Ishikawa (cell line): ENCODE measurements around the gene GRID2.

Experiments
- CEBPB ChIP-seq: IDR thresholded peaks from 2 replicates; pipeline ENCODE4 v1.6.1; 2012
- CREB1 ChIP-seq: IDR thresholded peaks from 2 replicates; pipeline ENCODE4 v1.6.1; 2012; ENCODE audit warnings: low read depth
- EGR1 ChIP-seq: IDR thresholded peaks from 2 replicates; pipeline ENCODE4 v1.6.1; 2012
- EP300 ChIP-seq: IDR thresholded peaks from 2 replicates; pipeline ENCODE4 v1.6.1; 2012; ENCODE audit warnings: borderline replicate concordance
- FOXM1 ChIP-seq: IDR thresholded peaks from 2 replicates; pipeline ENCODE4 v1.6.1; 2012; ENCODE audit warnings: low read depth, borderline replicate concordance
- MAX ChIP-seq: IDR thresholded peaks from 2 replicates; pipeline ENCODE4 v1.6.1; 2012
- NFIC ChIP-seq: IDR thresholded peaks from 2 replicates; pipeline ENCODE4 v1.6.1; 2012
- RAD21 ChIP-seq: IDR thresholded peaks from 2 replicates; pipeline ENCODE4 v1.6.1; 2012; ENCODE audit warnings: low read depth
- TAF1 ChIP-seq: IDR thresholded peaks from 2 replicates; pipeline ENCODE4 v1.6.1; 2012; ENCODE audit warnings: low read depth, mild to moderate bottlenecking
- TCF12 ChIP-seq: IDR thresholded peaks from 2 replicates; pipeline ENCODE4 v1.6.1; 2012; ENCODE audit warnings: low read depth
- TEAD4 ChIP-seq: IDR thresholded peaks from 2 replicates; pipeline ENCODE4 v1.6.1; 2012
- USF1 ChIP-seq: IDR thresholded peaks from 2 replicates; pipeline ENCODE4 v1.6.1; 2012
- YY1 ChIP-seq: IDR thresholded peaks from 2 replicates; pipeline ENCODE4 v1.6.1; 2012; ENCODE audit warnings: low read depth
- ZBTB7A ChIP-seq: IDR thresholded peaks from 2 replicates; pipeline ENCODE4 v1.6.1; 2012; ENCODE audit warnings: low read depth
- TF ChIP-seq, protein P1 (sequence below): IDR thresholded peaks from 2 replicates; pipeline ENCODE4 v1.6.1; 2012; ENCODE audit warnings: low read depth, mild to moderate bottlenecking

GRID2 gene

GRCh38 chr4:93515208-93515607, 1211.4 kb downstream of the GRID2 start:
- TF ChIP-seq, protein P1, sequence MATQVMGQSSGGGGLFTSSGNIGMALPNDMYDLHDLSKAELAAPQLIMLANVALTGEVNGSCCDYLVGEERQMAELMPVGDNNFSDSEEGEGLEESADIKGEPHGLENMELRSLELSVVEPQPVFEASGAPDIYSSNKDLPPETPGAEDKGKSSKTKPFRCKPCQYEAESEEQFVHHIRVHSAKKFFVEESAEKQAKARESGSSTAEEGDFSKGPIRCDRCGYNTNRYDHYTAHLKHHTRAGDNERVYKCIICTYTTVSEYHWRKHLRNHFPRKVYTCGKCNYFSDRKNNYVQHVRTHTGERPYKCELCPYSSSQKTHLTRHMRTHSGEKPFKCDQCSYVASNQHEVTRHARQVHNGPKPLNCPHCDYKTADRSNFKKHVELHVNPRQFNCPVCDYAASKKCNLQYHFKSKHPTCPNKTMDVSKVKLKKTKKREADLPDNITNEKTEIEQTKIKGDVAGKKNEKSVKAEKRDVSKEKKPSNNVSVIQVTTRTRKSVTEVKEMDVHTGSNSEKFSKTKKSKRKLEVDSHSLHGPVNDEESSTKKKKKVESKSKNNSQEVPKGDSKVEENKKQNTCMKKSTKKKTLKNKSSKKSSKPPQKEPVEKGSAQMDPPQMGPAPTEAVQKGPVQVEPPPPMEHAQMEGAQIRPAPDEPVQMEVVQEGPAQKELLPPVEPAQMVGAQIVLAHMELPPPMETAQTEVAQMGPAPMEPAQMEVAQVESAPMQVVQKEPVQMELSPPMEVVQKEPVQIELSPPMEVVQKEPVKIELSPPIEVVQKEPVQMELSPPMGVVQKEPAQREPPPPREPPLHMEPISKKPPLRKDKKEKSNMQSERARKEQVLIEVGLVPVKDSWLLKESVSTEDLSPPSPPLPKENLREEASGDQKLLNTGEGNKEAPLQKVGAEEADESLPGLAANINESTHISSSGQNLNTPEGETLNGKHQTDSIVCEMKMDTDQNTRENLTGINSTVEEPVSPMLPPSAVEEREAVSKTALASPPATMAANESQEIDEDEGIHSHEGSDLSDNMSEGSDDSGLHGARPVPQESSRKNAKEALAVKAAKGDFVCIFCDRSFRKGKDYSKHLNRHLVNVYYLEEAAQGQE = peak; percentile 63
- no peak for TF ChIP-seq CEBPB

- TF ChIP-seq EGR1 (no peak), ZBTB7A (no peak), TEAD4 (no peak), CEBPB (no peak), YY1 (no peak), NFIC (no peak), RAD21 (no peak), MAX (no peak), TAF1 (no peak), TCF12 (no peak), EP300 (no peak), USF1 (no peak), FOXM1 (no peak), CREB1 (no peak)
- TF ChIP-seq, protein P1 = no peak
Measured at GRCh38 chr4:93529692-93530372, 1226.1 kb downstream of the GRID2 start.

DNA sequence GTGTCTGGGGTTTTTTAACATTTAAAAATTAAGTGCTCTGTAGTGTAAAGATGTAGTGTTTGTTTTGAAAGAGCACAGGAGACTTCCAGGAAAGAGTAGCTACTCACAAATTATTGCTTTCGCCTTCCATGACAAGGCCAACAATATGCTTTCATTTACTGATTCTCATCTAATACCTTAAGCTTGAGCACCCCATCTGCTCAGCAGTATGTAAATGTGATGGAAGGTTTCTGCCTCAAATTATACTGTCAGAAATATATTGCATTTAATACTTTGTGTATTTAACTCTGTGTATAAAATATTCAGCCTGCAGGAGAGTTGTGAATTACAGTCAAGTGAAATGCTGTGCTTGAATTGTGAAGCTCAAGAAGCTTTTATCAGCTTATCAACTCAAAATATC, 1228.5 kb downstream of the GRID2 start:
- TF ChIP-seq TEAD4 (no peak), RAD21 (no peak), NFIC (no peak), FOXM1 (no peak), ZBTB7A (no peak)

DNA sequence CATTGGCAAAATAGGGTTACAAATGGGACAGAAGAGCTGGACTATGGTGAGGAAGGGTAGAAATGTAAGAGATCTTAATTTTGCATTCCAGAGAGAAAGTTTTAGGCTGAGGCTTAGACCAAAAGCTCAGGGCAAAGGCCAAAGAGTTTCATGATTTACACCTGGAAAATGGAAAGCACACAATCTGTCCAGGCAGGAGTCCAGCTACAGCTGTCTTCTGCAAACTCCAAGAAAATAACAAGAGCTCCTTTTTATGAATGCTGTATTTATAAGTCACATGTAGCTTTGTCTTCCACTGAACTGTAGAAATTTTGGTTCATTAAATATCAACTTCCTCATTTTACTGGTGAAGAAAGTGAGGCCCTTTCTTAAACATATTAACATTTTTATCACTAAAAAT, 1236.8 kb downstream of the GRID2 start:
- TF ChIP-seq TAF1 (no peak), CEBPB (no peak), TCF12 (no peak), USF1 (no peak), EGR1 (no peak)
- TF ChIP-seq, protein P1 = no peak

- no peak for TF ChIP-seq TEAD4
- no peak for TF ChIP-seq EP300
- TF ChIP-seq RAD21 = no peak
Measured at GRCh38 chr4:93561842-93562241, 1258.1 kb downstream of the GRID2 start.

GRCh38 chr4:93568758-93569157, 1265.0 kb downstream of the GRID2 start:
- TF ChIP-seq NFIC (no peak), TEAD4 (no peak), TCF12 (no peak), YY1 (no peak), EGR1 (no peak), USF1 (no peak), CEBPB (no peak), ZBTB7A (no peak), FOXM1 (no peak)
- TF ChIP-seq, protein P1 = no peak
